ENCODE measurements around the gene AMN.
"Not testable (repeated sequence)": the region's sequence is repeated elsewhere in the genome, so short reads cannot be mapped to it uniquely, and the experiment has no call there.

Gene AMN

GRCh38 chr14:102889615-102890014, 32.8 kb upstream of the AMN start:
- CTCF ChIA-PET, result no interaction called here
- no peak overlapping the region for H3K27ac ChIP-seq

DNA sequence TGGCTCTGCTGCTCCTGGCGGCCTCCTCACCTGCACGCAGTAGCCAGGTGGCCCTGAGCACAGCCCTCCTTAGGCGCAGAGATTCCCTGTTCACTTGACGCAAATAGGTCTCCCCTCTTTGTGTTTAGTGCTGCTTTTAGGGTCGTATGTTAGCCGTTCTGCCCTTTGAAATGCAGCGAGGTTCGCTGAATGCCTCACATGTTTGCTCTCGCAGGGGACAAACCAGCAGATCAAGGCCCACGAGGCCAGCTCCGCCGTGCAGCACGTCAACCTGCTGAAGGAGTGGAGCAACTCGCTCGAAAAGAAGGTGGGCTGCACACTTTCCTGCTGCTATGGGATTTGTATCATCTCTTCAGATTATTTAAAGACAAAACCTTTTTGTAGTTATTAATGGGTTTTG, 31.4 kb upstream of the AMN start:
- CTCF ChIA-PET, result interaction anchor here (0.6 kb wide), 1 partner anchor 179 kb away, joined by 4 read pairs; no protein-coding TSS in a partner anchor
- POLR2A ChIA-PET (ENCODE audit: low non-redundant PET), result no interaction called here
- no peak overlapping the region for H3K27ac ChIP-seq
- no peak for DNase-seq (ENCODE audit: low spot score)
- TF ChIP-seq, protein P1, sequence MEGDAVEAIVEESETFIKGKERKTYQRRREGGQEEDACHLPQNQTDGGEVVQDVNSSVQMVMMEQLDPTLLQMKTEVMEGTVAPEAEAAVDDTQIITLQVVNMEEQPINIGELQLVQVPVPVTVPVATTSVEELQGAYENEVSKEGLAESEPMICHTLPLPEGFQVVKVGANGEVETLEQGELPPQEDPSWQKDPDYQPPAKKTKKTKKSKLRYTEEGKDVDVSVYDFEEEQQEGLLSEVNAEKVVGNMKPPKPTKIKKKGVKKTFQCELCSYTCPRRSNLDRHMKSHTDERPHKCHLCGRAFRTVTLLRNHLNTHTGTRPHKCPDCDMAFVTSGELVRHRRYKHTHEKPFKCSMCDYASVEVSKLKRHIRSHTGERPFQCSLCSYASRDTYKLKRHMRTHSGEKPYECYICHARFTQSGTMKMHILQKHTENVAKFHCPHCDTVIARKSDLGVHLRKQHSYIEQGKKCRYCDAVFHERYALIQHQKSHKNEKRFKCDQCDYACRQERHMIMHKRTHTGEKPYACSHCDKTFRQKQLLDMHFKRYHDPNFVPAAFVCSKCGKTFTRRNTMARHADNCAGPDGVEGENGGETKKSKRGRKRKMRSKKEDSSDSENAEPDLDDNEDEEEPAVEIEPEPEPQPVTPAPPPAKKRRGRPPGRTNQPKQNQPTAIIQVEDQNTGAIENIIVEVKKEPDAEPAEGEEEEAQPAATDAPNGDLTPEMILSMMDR (conservative IDR thresholded peaks at IDR 0.05; ENCODE audit: low read depth), result no peak

More at GRCh38 chr14:102889615-102890014, 32.8 kb upstream of the AMN start:
- POLR2A ChIA-PET (ENCODE audit: low non-redundant PET), result no interaction called here
- TF ChIP-seq, protein P1 (conservative IDR thresholded peaks at IDR 0.05; ENCODE audit: low read depth), result no peak
- no peak for DNase-seq (ENCODE audit: low spot score)

DNA sequence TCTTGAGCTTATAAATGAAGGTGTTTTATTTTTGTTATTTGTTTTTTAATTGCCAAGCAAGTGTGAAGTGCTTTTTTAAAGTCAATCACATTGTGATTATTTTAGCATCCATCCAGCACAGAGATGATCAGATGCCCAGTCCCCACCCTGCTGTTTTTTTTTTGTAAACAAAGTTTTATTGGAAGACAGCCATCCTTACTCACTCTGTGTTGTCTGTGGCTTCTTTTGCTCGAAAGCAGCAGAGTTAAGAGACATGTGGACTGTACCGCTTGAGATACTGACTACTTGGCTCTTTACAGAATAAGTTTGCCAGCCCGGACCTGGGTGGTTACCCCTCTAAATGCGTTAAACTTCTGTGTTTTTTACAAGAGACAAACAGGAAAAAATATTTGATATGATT, 30.9 kb upstream of the AMN start:
- H3K27ac ChIP-seq, result no peak overlapping the region
- TF ChIP-seq, protein P1 (conservative IDR thresholded peaks at IDR 0.05; ENCODE audit: low read depth), result no peak
- POLR2A ChIA-PET (ENCODE audit: low non-redundant PET), result no interaction called here
- CTCF ChIA-PET, result interaction anchor here (0.6 kb wide), 1 partner anchor 180 kb away, joined by 4 read pairs; no protein-coding TSS in a partner anchor
- no peak for DNase-seq (ENCODE audit: low spot score)

GRCh38 chr14:102892651-102893050, 29.8 kb upstream of the AMN start:
- ChIA-PET CTCF (no interaction called here), POLR2A (ENCODE audit: low non-redundant PET) (no interaction called here)

DNA sequence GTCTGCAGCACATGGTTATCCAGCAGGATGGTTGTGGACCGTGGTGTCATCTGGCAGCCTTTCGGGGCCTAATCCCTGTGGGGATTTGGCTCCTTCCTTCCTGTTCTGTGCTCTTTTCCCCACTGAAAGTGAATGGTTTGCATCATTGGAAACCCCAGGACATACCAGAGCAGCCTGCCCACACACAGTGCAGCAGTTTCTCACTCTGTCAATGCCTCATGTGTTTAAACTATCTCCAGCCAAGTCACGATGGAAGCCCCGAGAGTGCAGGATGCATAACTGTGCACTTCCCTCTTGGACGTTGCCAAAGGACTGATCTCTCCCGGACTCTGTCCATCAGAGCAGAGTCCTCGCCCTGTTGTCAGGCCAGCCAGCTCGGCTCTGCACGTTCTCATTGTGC, 29.0 kb upstream of the AMN start:
- no peak for DNase-seq (ENCODE audit: low spot score)
- H3K27ac ChIP-seq, result no peak overlapping the region
- TF ChIP-seq, protein P1 (conservative IDR thresholded peaks at IDR 0.05; ENCODE audit: low read depth), result no peak
- CTCF ChIA-PET, result no interaction called here
- POLR2A ChIA-PET (ENCODE audit: low non-redundant PET), result no interaction called here

More at GRCh38 chr14:102892651-102893050, 29.8 kb upstream of the AMN start:
- TF ChIP-seq, protein P1 (conservative IDR thresholded peaks at IDR 0.05; ENCODE audit: low read depth), result no peak
- no peak for DNase-seq (ENCODE audit: low spot score)
- no peak overlapping the region for H3K27ac ChIP-seq

DNA sequence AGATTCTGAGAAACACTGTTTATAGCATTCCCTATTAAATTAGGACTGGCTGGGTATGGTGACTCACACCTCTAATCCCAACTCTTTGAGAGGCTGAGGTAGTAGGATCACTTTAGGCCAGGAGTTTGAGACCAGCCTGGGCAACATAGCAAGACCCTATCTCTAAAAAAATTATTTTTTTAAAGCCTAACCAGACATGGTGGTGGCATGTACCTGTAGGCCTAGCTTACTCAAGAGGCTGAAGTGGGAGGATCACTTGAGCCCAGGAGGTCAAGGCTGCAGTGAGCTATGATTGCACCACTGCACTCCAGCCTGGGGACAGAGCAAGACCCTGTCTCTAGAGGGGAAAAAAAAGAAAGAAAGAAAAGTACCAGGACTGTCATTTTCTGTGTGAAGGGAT, 25.7 kb upstream of the AMN start:
- POLR2A ChIA-PET (ENCODE audit: low non-redundant PET); CTCF ChIA-PET; DNase-seq (ENCODE audit: low spot score); H3K27ac ChIP-seq: not testable (repeated sequence)

DNA sequence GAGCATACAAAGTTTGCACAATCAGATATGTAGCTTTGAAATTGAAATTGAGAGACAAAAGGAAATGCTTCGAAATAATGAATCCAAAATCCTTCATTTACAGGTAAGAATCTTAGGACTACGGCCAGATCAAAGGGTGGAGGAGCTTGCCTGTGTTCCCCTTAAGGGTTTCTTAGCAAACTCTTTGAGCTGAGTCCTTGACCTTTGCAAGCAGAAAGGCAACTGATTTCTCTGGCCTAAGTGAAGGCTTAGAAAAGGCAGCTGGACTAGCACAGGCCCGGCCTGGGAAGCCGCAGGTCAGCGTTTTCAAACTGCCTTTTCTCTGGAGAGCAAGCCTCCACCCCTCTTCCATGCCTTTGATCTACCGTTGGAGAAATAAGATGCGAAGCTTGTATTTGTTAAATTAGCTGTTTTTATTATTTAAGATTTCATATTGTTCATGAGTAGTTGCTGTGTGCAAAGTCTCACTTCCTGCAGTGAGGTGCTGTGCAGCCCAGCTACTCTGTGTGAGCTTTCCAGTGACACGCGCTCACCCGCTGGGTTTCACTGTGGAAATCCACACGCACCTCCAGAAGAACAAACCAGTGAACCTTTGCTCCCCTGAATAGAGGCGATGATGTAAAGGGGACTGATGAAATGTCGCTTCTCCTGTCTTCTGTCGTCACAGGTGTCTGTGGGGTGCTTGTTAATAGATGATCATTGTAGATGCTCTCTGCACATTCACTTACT, 25.0 kb upstream of the AMN start:
- no peak overlapping the region for H3K27ac ChIP-seq
- ChIA-PET CTCF (interaction anchor here (0.5 to 0.6 kb wide), 2 partner anchors 43 to 538 kb away, joined by 3 read pairs; no protein-coding TSS in a partner anchor), POLR2A (ENCODE audit: low non-redundant PET) (no interaction called here)
- no peak for DNase-seq (ENCODE audit: low spot score)
- TF ChIP-seq, protein P1 (conservative IDR thresholded peaks at IDR 0.05; ENCODE audit: low read depth), result no peak

Data from RWPE1 (cell line).